H9 (cell line): ENCODE data around the gene TBATA. TPM values are rescaled to one million over a fixed set of nuclear protein-coding genes. Genes with fewer than 3 reads are reported as not detected.

Experiments
- DNase-seq: peaks from one replicate; pipeline ENCODE4 v3.0.0-alpha.2; 2017
- H2AFZ ChIP-seq: one replicate; pipeline ENCODE4 v1.6.1; 2013; ENCODE audit warnings: mild to moderate bottlenecking, low read length, control low read depth, moderate library complexity
- H2AK5ac ChIP-seq: 2 replicates; pipeline ENCODE4 v1.6.1; 2013; ENCODE audit warnings: low read length, control low read depth, mixed read lengths; ENCODE audit not compliant: insufficient read length
- H2BK120ac ChIP-seq: one replicate; pipeline ENCODE4 v1.6.1; 2013; ENCODE audit warnings: low read depth, mild to moderate bottlenecking, low read length, control low read depth, inconsistent platforms; ENCODE audit not compliant: poor library complexity, severe bottlenecking
- H2BK12ac ChIP-seq: 2 replicates; pipeline ENCODE4 v1.6.1; 2013; ENCODE audit warnings: low read length, control low read depth, mixed read lengths, low read depth; ENCODE audit not compliant: insufficient read length
- H2BK15ac ChIP-seq: 2 replicates; pipeline ENCODE4 v1.6.1; 2013; ENCODE audit warnings: low read depth, low read length, control low read depth
- H2BK20ac ChIP-seq: one replicate; pipeline ENCODE4 v1.6.1; 2013; ENCODE audit warnings: low read depth, mild to moderate bottlenecking, low read length, control low read depth, inconsistent platforms; ENCODE audit not compliant: poor library complexity, severe bottlenecking
- H2BK5ac ChIP-seq: 2 replicates; pipeline ENCODE4 v1.6.1; 2013; ENCODE audit warnings: low read length, control low read depth, mixed read lengths; ENCODE audit not compliant: insufficient read length
- H3K14ac ChIP-seq: 2 replicates; pipeline ENCODE4 v1.6.1; 2013; ENCODE audit warnings: low read length, control low read depth; ENCODE audit not compliant: insufficient read depth
- H3K18ac ChIP-seq: 2 replicates; pipeline ENCODE4 v1.6.1; 2013; ENCODE audit warnings: low read depth, mild to moderate bottlenecking, mixed read lengths, low read length, control low read depth; ENCODE audit not compliant: insufficient read length
- H3K23ac ChIP-seq: 2 replicates; pipeline ENCODE4 v1.6.1; 2013; ENCODE audit warnings: low read length, control low read depth, mixed read lengths, low read depth; ENCODE audit not compliant: insufficient read length
- H3K23me2 ChIP-seq: 2 replicates; pipeline ENCODE4 v1.6.1; 2013; ENCODE audit warnings: low read depth, mild to moderate bottlenecking, mixed read lengths, low read length, control low read depth; ENCODE audit not compliant: insufficient read length, poor library complexity, severe bottlenecking
- H3K27ac ChIP-seq: 2 replicates; pipeline ENCODE4 v1.5.1; 2013; ENCODE audit warnings: low read length, control low read depth, mixed read lengths, low read depth; ENCODE audit not compliant: insufficient read length
- H3K27me3 ChIP-seq: 2 replicates; pipeline ENCODE4 v1.6.1; 2013; ENCODE audit warnings: low read length, control low read depth, inconsistent platforms; ENCODE audit not compliant: insufficient read depth
- H3K4ac ChIP-seq: 2 replicates; pipeline ENCODE4 v1.6.1; 2013; ENCODE audit warnings: low read depth, mild to moderate bottlenecking, control low read depth, inconsistent platforms, low read length, moderate library complexity
- H3K4me1 ChIP-seq: 2 replicates; pipeline ENCODE4 v1.6.1; 2013; ENCODE audit warnings: low read length, control low read depth, inconsistent platforms; ENCODE audit not compliant: insufficient read depth
- H3K4me2 ChIP-seq: 2 replicates; pipeline ENCODE4 v1.6.1; 2013; ENCODE audit warnings: low read length, control low read depth, mixed read lengths; ENCODE audit not compliant: insufficient read length, insufficient read depth
- H3K56ac ChIP-seq: 2 replicates; pipeline ENCODE4 v1.6.1; 2013; ENCODE audit warnings: low read depth, mild to moderate bottlenecking, mixed read lengths, low read length, control low read depth; ENCODE audit not compliant: insufficient read length
- H3K79me1 ChIP-seq: 2 replicates; pipeline ENCODE4 v1.6.1; 2013; ENCODE audit warnings: low read depth, mild to moderate bottlenecking, moderate library complexity, low read length, control low read depth, inconsistent platforms; ENCODE audit not compliant: insufficient read depth, poor library complexity, severe bottlenecking
- H3K79me2 ChIP-seq: 2 replicates; pipeline ENCODE4 v1.6.1; 2013; ENCODE audit warnings: low read length, control low read depth, inconsistent platforms; ENCODE audit not compliant: insufficient read depth
- H3K9ac ChIP-seq: 2 replicates; pipeline ENCODE4 v1.6.1; 2013; ENCODE audit warnings: low read length, control low read depth, mixed read lengths; ENCODE audit not compliant: insufficient read length; ENCODE audit errors: extremely low read depth
- H3K9me3 ChIP-seq: one replicate; pipeline ENCODE4 v1.6.1; 2013; ENCODE audit warnings: low read depth, low read length, inconsistent platforms; ENCODE audit not compliant: control insufficient read depth
- H3T11ph ChIP-seq: one replicate; pipeline ENCODE4 v1.6.1; 2013; ENCODE audit warnings: mild to moderate bottlenecking, low read length, control low read depth, inconsistent platforms
- H4K20me1 ChIP-seq: one replicate; pipeline ENCODE4 v1.6.1; 2013; ENCODE audit not compliant: control insufficient read depth, insufficient read length, insufficient read depth
- H4K5ac ChIP-seq: 2 replicates; pipeline ENCODE4 v1.6.1; 2013; ENCODE audit warnings: low read depth, mild to moderate bottlenecking, mixed read lengths, low read length, control low read depth; ENCODE audit not compliant: insufficient read length
- H4K8ac ChIP-seq: replicated peaks from 2 replicates; pipeline ENCODE4 v1.6.1; 2013; ENCODE audit warnings: low read length, control low read depth, mixed read lengths, low read depth; ENCODE audit not compliant: insufficient read length
- H4K91ac ChIP-seq: 2 replicates; pipeline ENCODE4 v1.6.1; 2013; ENCODE audit warnings: low read depth, mild to moderate bottlenecking, moderate library complexity, mixed read lengths, low read length, control low read depth; ENCODE audit not compliant: insufficient read length
- H3K27ac Mint-ChIP-seq, 3 experiments: 2 replicates in 2 of 3; 3 replicates in 1 of 3; pipeline ENCODE4 v1.8.0; 2020 to 2021; ENCODE audit warnings: mixed read lengths in 3 of 3, mild to moderate bottlenecking in 1 of 3, moderate library complexity in 1 of 3
- H3K27me3 Mint-ChIP-seq: 2 replicates; pipeline ENCODE4 v1.8.0; 2021; ENCODE audit warnings: low read depth, mild to moderate bottlenecking, moderate library complexity, mixed read lengths
- H3K36me3 Mint-ChIP-seq, 3 experiments: 2 replicates in 2 of 3; 3 replicates in 1 of 3; pipeline ENCODE4 v1.8.0; 2020 to 2021; ENCODE audit warnings: low read depth in 3 of 3, mixed read lengths in 3 of 3; ENCODE audit not compliant: insufficient read depth in 1 of 3
- H3K4me1 Mint-ChIP-seq, 2 experiments: 2 replicates each; pipeline ENCODE4 v1.8.0; 2020; ENCODE audit warnings: mixed read lengths in 2 of 2
- H3K4me3 Mint-ChIP-seq, 2 experiments: 2 replicates in 1 of 2; 3 replicates in 1 of 2; pipeline ENCODE4 v1.8.0; 2020 to 2021; ENCODE audit warnings: mild to moderate bottlenecking in 2 of 2, mixed read lengths in 2 of 2, moderate library complexity in 1 of 2
- H3K9me3 Mint-ChIP-seq, 2 experiments: 2 replicates in 1 of 2; 3 replicates in 1 of 2; pipeline ENCODE4 v1.8.0; 2020; ENCODE audit warnings: mild to moderate bottlenecking in 2 of 2, mixed read lengths in 2 of 2, moderate library complexity in 1 of 2
- WGBS: extraction: QIAGEN DNeasy Blood & Tissue Kit; methylation state at CpG from one replicate; pipeline ENCODE4 v1.1.7; 2013; ENCODE audit warnings: missing lambda C conversion rate, low lambda C conversion rate, mixed read lengths; ENCODE audit not compliant: insufficient read length; ENCODE audit errors: extremely low coverage; 5-methylcytosine and 5-hydroxymethylcytosine counted together
- total RNA-seq: library from RNA; stranded (reverse); gene quantifications from 2 replicates; pipeline ENCODE4 v1.2.1, GENCODE V29; 2021
- TF ChIP-seq, protein P1 (sequence below): fragments of 200-600 bp; sonication (generic); conservative IDR thresholded peaks from 3 replicates; pipeline ENCODE4 v1.8.0; 2021; ENCODE audit warnings: antibody characterized with exemption, mild to moderate bottlenecking

TBATA gene
- total RNA-seq, 1 experiment from 2014 or later = not detected

DNA sequence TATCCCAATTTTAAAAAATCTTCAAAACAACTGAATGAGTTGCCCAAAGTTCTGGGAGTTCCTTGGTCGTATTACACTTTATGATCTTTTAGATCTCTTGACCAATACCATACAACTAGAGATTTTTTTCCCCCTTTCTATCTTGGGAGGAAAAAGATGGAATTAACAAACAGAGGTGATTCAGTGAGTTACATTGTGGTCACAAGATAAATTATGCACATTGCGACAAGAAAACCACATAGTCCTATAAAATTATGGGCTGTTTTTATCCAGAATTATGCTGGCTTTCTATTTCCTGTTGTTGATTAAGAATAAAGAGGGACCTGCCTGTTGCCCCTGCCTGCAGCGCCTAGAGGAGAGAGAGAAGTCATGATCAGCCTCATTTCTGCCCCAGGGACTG is 22.4 kb upstream of the TBATA start:
- H4K8ac ChIP-seq = no peak overlapping the region
- TF ChIP-seq, protein P1, sequence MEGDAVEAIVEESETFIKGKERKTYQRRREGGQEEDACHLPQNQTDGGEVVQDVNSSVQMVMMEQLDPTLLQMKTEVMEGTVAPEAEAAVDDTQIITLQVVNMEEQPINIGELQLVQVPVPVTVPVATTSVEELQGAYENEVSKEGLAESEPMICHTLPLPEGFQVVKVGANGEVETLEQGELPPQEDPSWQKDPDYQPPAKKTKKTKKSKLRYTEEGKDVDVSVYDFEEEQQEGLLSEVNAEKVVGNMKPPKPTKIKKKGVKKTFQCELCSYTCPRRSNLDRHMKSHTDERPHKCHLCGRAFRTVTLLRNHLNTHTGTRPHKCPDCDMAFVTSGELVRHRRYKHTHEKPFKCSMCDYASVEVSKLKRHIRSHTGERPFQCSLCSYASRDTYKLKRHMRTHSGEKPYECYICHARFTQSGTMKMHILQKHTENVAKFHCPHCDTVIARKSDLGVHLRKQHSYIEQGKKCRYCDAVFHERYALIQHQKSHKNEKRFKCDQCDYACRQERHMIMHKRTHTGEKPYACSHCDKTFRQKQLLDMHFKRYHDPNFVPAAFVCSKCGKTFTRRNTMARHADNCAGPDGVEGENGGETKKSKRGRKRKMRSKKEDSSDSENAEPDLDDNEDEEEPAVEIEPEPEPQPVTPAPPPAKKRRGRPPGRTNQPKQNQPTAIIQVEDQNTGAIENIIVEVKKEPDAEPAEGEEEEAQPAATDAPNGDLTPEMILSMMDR = no peak
- Mint-ChIP-seq H3K27me3 (no peaks in the 10 kb centered on the region; the same call in 1 of the 2 replicates), H3K4me1 (peaks cover 21 to 22% of the 10 kb centered on the region in 2 experiments), H3K9me3 (no peaks in the 10 kb centered on the region; a peak in 1 of 5 replicates), H3K27ac (no peak overlapping the region), H3K4me3 (no peak overlapping the region), H3K36me3 (no peaks in the 10 kb centered on the region)
- no peak overlapping the region for H2BK15ac ChIP-seq
- H3K23ac ChIP-seq = no peak overlapping the region
- H4K5ac ChIP-seq = no peak overlapping the region
- no peak overlapping the region for H3K9ac ChIP-seq
- no peak overlapping the region for H2BK20ac ChIP-seq
- H3K18ac ChIP-seq = no peak overlapping the region
- H2AFZ ChIP-seq = no peak overlapping the region
- no peak overlapping the region for H2AK5ac ChIP-seq
- no peaks in the 10 kb centered on the region for H3K27me3 ChIP-seq
- no CpG with 5 or more reads among the region's 3 CpGs for WGBS
- no peak overlapping the region for H2BK5ac ChIP-seq
- no peak overlapping the region for H3K14ac ChIP-seq
- H3K27ac ChIP-seq = no peak overlapping the region
- H3K4me2 ChIP-seq = no peak overlapping the region
- H2BK120ac ChIP-seq = no peak overlapping the region
- no peak overlapping the region for H4K91ac ChIP-seq
- no peak overlapping the region for H2BK12ac ChIP-seq
- H3K56ac ChIP-seq = no peak overlapping the region
- H3K4ac ChIP-seq = no peak overlapping the region
- H3K4me1 ChIP-seq = peaks cover 6% of the 10 kb centered on the region; the same call in 1 of the 2 replicates
- no peak for DNase-seq
- no peaks in the 10 kb centered on the region for H4K20me1 ChIP-seq
- no peak overlapping the region for H3T11ph ChIP-seq
- H3K23me2 ChIP-seq = no peaks in the 10 kb centered on the region
- no peaks in the 10 kb centered on the region for H3K79me1 ChIP-seq
- no peaks in the 10 kb centered on the region for H3K9me3 ChIP-seq
- H3K79me2 ChIP-seq = no peaks in the 10 kb centered on the region
